CD8-positive, alpha-beta memory T cell (primary cell): ENCODE data around the gene BTBD17. TPM values are rescaled to one million over a fixed set of nuclear protein-coding genes. Genes with fewer than 3 reads are reported as not detected.

Experiments used
- CTCF ChIA-PET: fragments of 350-600 bp; sonication (Branson Sonifier 250); formaldehyde crosslinking; loops from one replicate; lab custom pipeline; 2021; ENCODE audit warnings: antibody characterized with exemption; lab: Charles Lee
- POLR2A ChIA-PET: fragments of 350-600 bp; sonication (Branson Sonifier 250); formaldehyde crosslinking; loops from one replicate; lab custom pipeline; 2021; ENCODE audit warnings: antibody characterized with exemption; lab: Charles Lee
- DNase-seq, 5 donors: peaks; one replicate each; pipeline versions ENCODE4 v3.0.0 to v3.0.0-alpha.2; 2020 to 2022; ENCODE audit warnings: mixed read lengths in 1 of 5
- H3K27ac ChIP-seq: one replicate; pipeline ENCODE4 v1.7.0; 2013; ENCODE audit warnings: low read depth, mild to moderate bottlenecking, low read length, moderate library complexity
- H3K27me3 ChIP-seq: 2 replicates; pipeline ENCODE4 v1.7.0; 2013; ENCODE audit warnings: low read length, mild to moderate bottlenecking; ENCODE audit not compliant: insufficient read depth, poor library complexity, severe bottlenecking
- H3K36me3 ChIP-seq: 2 replicates; pipeline ENCODE4 v1.7.0; 2013; ENCODE audit warnings: mild to moderate bottlenecking, low read length, moderate library complexity; ENCODE audit not compliant: insufficient read depth
- H3K4me1 ChIP-seq: 2 replicates; pipeline ENCODE4 v1.7.0; 2013; ENCODE audit warnings: mild to moderate bottlenecking, low read length, moderate library complexity; ENCODE audit not compliant: insufficient read depth
- H3K4me3 ChIP-seq: 2 replicates; pipeline ENCODE4 v1.7.0; 2013; ENCODE audit warnings: mild to moderate bottlenecking, low read length
- H3K9me3 ChIP-seq: 2 replicates; pipeline ENCODE4 v1.7.0; 2013; ENCODE audit warnings: mild to moderate bottlenecking, low read length
- H3K27ac Mint-ChIP-seq, 8 donors: one replicate each; pipeline ENCODE4 v1.8.0; 2020 to 2021; ENCODE audit warnings: mixed read lengths in 8 of 8, mild to moderate bottlenecking in 6 of 8, inconsistent platforms in 3 of 8, moderate library complexity in 3 of 8
- H3K27me3 Mint-ChIP-seq, 2 donors: one replicate each; pipeline ENCODE4 v1.8.0; 2020 to 2021; ENCODE audit warnings: mixed read lengths in 2 of 2, mild to moderate bottlenecking in 1 of 2, moderate library complexity in 1 of 2
- H3K36me3 Mint-ChIP-seq, 3 donors: one replicate each; pipeline ENCODE4 v1.8.0; 2020 to 2021; ENCODE audit warnings: mixed read lengths in 3 of 3, inconsistent platforms in 1 of 3, mild to moderate bottlenecking in 1 of 3
- H3K4me1 Mint-ChIP-seq, 3 donors: one replicate each; pipeline ENCODE4 v1.8.0; 2020 to 2021; ENCODE audit warnings: mixed read lengths in 3 of 3, inconsistent platforms in 1 of 3, mild to moderate bottlenecking in 1 of 3
- H3K4me3 Mint-ChIP-seq, 7 donors: one replicate each; pipeline ENCODE4 v1.8.0; 2020 to 2021; ENCODE audit warnings: mixed read lengths in 7 of 7, mild to moderate bottlenecking in 6 of 7, moderate library complexity in 4 of 7, inconsistent platforms in 2 of 7
- H3K9me3 Mint-ChIP-seq, 5 donors: one replicate each; pipeline ENCODE4 v1.8.0; 2020 to 2022; ENCODE audit warnings: mixed read lengths in 5 of 5, mild to moderate bottlenecking in 3 of 5, moderate library complexity in 2 of 5, inconsistent platforms in 1 of 5
- polyA plus RNA-seq: library from polyadenylated mRNA; unstranded; fragments of 300-500 nt; fragmentation: Illumina TruSeq; gene quantifications from one replicate; pipeline ENCODE4 v1.2.3, GENCODE V29; 2021
- total RNA-seq, 2 experiments: library from RNA; stranded (reverse); gene quantifications; one replicate each; pipeline ENCODE4 v1.2.3, GENCODE V29; 2021

BTBD17 gene
- total and polyA plus RNA-seq, 3 experiments from 2014 or later, result not detected

DNA sequence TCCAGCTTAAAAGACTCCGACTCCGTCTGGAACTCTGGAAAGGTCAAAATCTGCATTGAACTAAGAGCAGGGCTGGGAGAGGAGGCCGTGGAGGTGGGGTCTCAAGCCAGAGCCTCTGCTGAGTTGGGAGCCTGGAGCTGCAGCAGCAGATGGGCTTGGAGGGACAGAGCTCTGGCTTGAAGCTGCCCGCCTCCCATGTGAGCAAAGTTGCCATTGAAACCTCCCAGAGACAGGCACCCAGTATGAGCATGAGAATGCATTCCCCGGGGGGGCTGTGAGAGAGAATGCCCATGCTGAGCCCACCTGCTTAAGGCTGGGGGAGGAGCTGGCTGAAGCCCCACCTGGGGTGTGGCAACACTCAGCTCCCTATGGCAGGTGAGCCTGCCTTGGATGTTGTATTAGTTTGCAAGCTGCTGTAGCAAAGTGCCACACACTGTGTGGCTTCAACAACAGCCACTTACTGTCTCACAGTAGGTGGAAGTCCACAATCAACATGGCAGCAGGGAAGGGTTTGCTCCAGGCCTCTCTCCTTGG, 26.1 kb downstream of the BTBD17 start:
- Mint-ChIP-seq H3K27me3 (peaks cover 0 to 3% of the 10 kb centered on the region in 2 donors), H3K36me3 (no peaks in the 10 kb centered on the region), H3K4me3 (no peak overlapping the region), H3K27ac (no peak overlapping the region), H3K9me3 (no peaks in the 10 kb centered on the region), H3K4me1 (peaks cover 0 to 8% (median 0%) of the 10 kb centered on the region in 3 donors)
- DNase-seq, result no peak
- Histone ChIP-seq H3K27me3 (no peaks in the 10 kb centered on the region), H3K36me3 (no peaks in the 10 kb centered on the region), H3K9me3 (no peaks in the 10 kb centered on the region), H3K27ac (no peak overlapping the region), H3K4me3 (no peak overlapping the region), H3K4me1 (no peaks in the 10 kb centered on the region)
- ChIA-PET CTCF (interaction anchor here (0.7 to 1.6 kb wide), 3 partner anchors 14 to 124 kb away, joined by 3 to 4 read pairs (median 3); no protein-coding TSS in a partner anchor), POLR2A (no interaction called here)

- H3K27ac ChIP-seq, result no peak overlapping the region
These were observed 27.2 kb downstream of the BTBD17 start for GRCh38 chr17:74334393-74335039.

DNA sequence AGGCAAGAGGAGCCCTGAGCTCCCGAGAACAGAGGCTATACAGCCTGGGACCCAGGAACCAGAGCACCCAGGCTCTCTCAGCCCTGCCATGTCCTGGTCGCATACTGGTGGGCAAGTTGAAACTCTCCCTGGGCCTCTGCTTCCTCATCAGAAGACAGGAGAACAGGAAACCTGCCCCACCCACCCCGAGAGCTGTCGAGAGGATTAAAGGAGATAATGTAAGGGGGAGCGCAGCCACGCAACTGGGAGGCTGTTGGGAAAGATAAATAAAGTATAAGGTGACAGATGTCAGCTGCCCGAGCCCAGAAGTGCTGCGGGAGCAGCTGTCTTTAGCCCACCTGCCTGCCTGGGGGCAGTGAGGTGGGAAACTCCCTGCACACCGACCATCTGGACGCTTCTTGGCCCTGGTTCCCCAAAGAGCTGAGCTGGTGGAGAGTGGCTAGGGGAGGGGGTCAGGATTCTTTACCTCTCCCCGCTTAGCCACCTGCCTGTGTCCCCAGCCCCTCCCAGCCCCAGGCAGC, 28.8 kb downstream of the BTBD17 start:
- no peak overlapping the region for H3K27ac ChIP-seq
- POLR2A ChIA-PET, result no interaction called here
- H3K4me1 ChIP-seq, result peaks cover 14% of the 10 kb centered on the region
- Mint-ChIP-seq H3K9me3 (no peaks in the 10 kb centered on the region), H3K27ac (no peak overlapping the region), H3K27me3 (peaks cover 0 to 4% of the 10 kb centered on the region in 2 donors), H3K4me3 (no peak overlapping the region), H3K36me3 (no peaks in the 10 kb centered on the region), H3K4me1 (peaks cover 13 to 26% (median 14%) of the 10 kb centered on the region in 3 donors)
- CTCF ChIA-PET, result interaction anchor here (0.7 kb wide), 1 partner anchor 9 kb away, joined by 3 read pairs; no protein-coding TSS in a partner anchor
- no peak overlapping the region for H3K4me3 ChIP-seq
- no peaks in the 10 kb centered on the region for H3K36me3 ChIP-seq
- no peaks in the 10 kb centered on the region for H3K9me3 ChIP-seq
- DNase-seq, result no peak
- H3K27me3 ChIP-seq, result no peaks in the 10 kb centered on the region

More at GRCh38 chr17:74334393-74335039, 27.2 kb downstream of the BTBD17 start:
- H3K9me3 Mint-ChIP-seq, result no peaks in the 10 kb centered on the region
- peaks cover 2 to 14% (median 3%) of the 10 kb centered on the region in 3 donors for H3K4me1 Mint-ChIP-seq
- ChIA-PET POLR2A (no interaction called here), CTCF (interaction anchor here (0.7 to 1.2 kb wide), 2 partner anchors 15 to 39 kb away, joined by 3 read pairs; no protein-coding TSS in a partner anchor)
- H3K4me3 Mint-ChIP-seq, result no peak overlapping the region
- peaks cover 6% of the 10 kb centered on the region for H3K4me1 ChIP-seq
- no peaks in the 10 kb centered on the region for H3K9me3 ChIP-seq
- no peaks in the 10 kb centered on the region for H3K36me3 Mint-ChIP-seq
- DNase-seq, result no peak
- no peak overlapping the region for H3K4me3 ChIP-seq
- H3K27ac Mint-ChIP-seq, result peak overlapping the region in 1 of 8 donors; percentile 29
- no peaks in the 10 kb centered on the region for H3K27me3 ChIP-seq
- H3K36me3 ChIP-seq, result no peaks in the 10 kb centered on the region
- no peaks in the 10 kb centered on the region for H3K27me3 Mint-ChIP-seq

GRCh38 chr17:74332017-74332650, 29.5 kb downstream of the BTBD17 start:
- H3K4me1 Mint-ChIP-seq, result peaks cover 14 to 29% (median 14%) of the 10 kb centered on the region in 3 donors
- CTCF ChIA-PET, result interaction anchor here (1.0 kb wide), 1 partner anchor 24 kb away, joined by 3 read pairs; no protein-coding TSS in a partner anchor

GRCh38 chr17:74330446-74330845, 31.2 kb downstream of the BTBD17 start:
- peaks cover 20 to 40% (median 22%) of the 10 kb centered on the region in 3 donors for H3K4me1 Mint-ChIP-seq
- H3K4me3 Mint-ChIP-seq, result no peak overlapping the region
- H3K27me3 Mint-ChIP-seq, result peaks cover 0 to 4% of the 10 kb centered on the region in 2 donors
- H3K9me3 Mint-ChIP-seq, result no peaks in the 10 kb centered on the region
- Histone ChIP-seq H3K4me3 (no peak overlapping the region), H3K9me3 (no peaks in the 10 kb centered on the region), H3K36me3 (no peaks in the 10 kb centered on the region), H3K27me3 (no peaks in the 10 kb centered on the region), H3K4me1 (peaks cover 24% of the 10 kb centered on the region), H3K27ac (no peak overlapping the region)
- H3K36me3 Mint-ChIP-seq, result no peaks in the 10 kb centered on the region
- DNase-seq, result no peak
- H3K27ac Mint-ChIP-seq, result peak overlapping the region in 1 of 8 donors; percentile 52
- CTCF ChIA-PET, result no interaction called here
- POLR2A ChIA-PET, result interaction anchor here (0.6 kb wide), 1 partner anchor 17 kb away, joined by 3 read pairs; no protein-coding TSS in a partner anchor

More at GRCh38 chr17:74332017-74332650, 29.5 kb downstream of the BTBD17 start:
- Mint-ChIP-seq H3K4me3 (no peak overlapping the region), H3K9me3 (no peaks in the 10 kb centered on the region), H3K27ac (no peak overlapping the region), H3K36me3 (no peaks in the 10 kb centered on the region), H3K27me3 (peaks cover 0 to 4% of the 10 kb centered on the region in 2 donors)
- POLR2A ChIA-PET, result no interaction called here
- no peak for DNase-seq
- H3K36me3 ChIP-seq, result no peaks in the 10 kb centered on the region
- H3K9me3 ChIP-seq, result no peaks in the 10 kb centered on the region
- H3K4me1 ChIP-seq, result peaks cover 14% of the 10 kb centered on the region
- H3K27ac ChIP-seq, result no peak overlapping the region
- H3K4me3 ChIP-seq, result no peak overlapping the region
- H3K27me3 ChIP-seq, result no peaks in the 10 kb centered on the region

- Histone ChIP-seq H3K4me3 (no peak overlapping the region), H3K27me3 (no peaks in the 10 kb centered on the region), H3K4me1 (peaks cover 24% of the 10 kb centered on the region), H3K9me3 (no peaks in the 10 kb centered on the region), H3K27ac (no peak overlapping the region), H3K36me3 (no peaks in the 10 kb centered on the region)
- Mint-ChIP-seq H3K27me3 (peaks cover 0 to 4% of the 10 kb centered on the region in 2 donors), H3K36me3 (no peaks in the 10 kb centered on the region), H3K27ac (peak overlapping the region in 4 of 8 donors; percentile 1 to 75 (median 66)), H3K9me3 (no peaks in the 10 kb centered on the region), H3K4me3 (peak overlapping the region in 3 of 7 donors; percentile 2 to 54 (median 5)), H3K4me1 (peaks cover 21 to 38% (median 22%) of the 10 kb centered on the region in 3 donors)
- POLR2A ChIA-PET, result interaction anchor here (0.6 kb wide), 1 partner anchor 26 kb away, joined by 3 read pairs; no protein-coding TSS in a partner anchor
- no peak for DNase-seq
- CTCF ChIA-PET, result interaction anchor here (0.7 kb wide), 1 partner anchor 45 kb away, joined by 3 read pairs; no protein-coding TSS in a partner anchor
These were observed 32.3 kb downstream of the BTBD17 start for GRCh38 chr17:74329378-74329777.

GRCh38 chr17:74328487-74328886, 33.2 kb downstream of the BTBD17 start:
- CTCF ChIA-PET, result interaction anchor here (0.7 kb wide), 1 partner anchor 44 kb away, joined by 3 read pairs; no protein-coding TSS in a partner anchor
- peak overlapping the region in 3 of 7 donors; percentile 23 to 66 (median 46) for H3K4me3 Mint-ChIP-seq
- H3K36me3 ChIP-seq, result no peaks in the 10 kb centered on the region
- H3K9me3 Mint-ChIP-seq, result no peaks in the 10 kb centered on the region
- no peaks in the 10 kb centered on the region for H3K36me3 Mint-ChIP-seq
- H3K4me1 ChIP-seq, result peaks cover 24% of the 10 kb centered on the region
- no peaks in the 10 kb centered on the region for H3K27me3 ChIP-seq
- POLR2A ChIA-PET, result no interaction called here
- H3K4me1 Mint-ChIP-seq, result peaks cover 22 to 41% (median 22%) of the 10 kb centered on the region in 3 donors
- peaks cover 0 to 4% of the 10 kb centered on the region in 2 donors for H3K27me3 Mint-ChIP-seq
- peak overlapping the region in 1 of 8 donors; percentile 47 for H3K27ac Mint-ChIP-seq
- no peak for DNase-seq
- no peak overlapping the region for H3K4me3 ChIP-seq
- no peak overlapping the region for H3K27ac ChIP-seq
- no peaks in the 10 kb centered on the region for H3K9me3 ChIP-seq
